Tracheal epithelial cell (primary cell): ENCODE measurements around the gene SERAC1. TPM values are rescaled to one million over a fixed set of nuclear protein-coding genes. Genes with fewer than 3 reads are reported as not detected.

Experiments
- total RNA-seq: library from RNA; depleted of rRNA; stranded (reverse); fragments of >200 nt; gene quantifications from 2 replicates; pipeline ENCODE4 v1.2.1, GENCODE V29; 2014

The SERAC1 gene
- 9.2 and 9.6 TPM in 2 replicates for total RNA-seq

GRCh38 chr6:158168040-158168289 lies at the start of gene SERAC1:
Gene SERAC1, minus strand, starts transcription at chr6:158168262. Its CDS starts 9,899 bp downstream, at chr6:158158363.

Other genes with a start within 250 kb of the SERAC1 start
- 9.4 and 13.3 TPM in 2 replicates for gene SYNJ2, start 186.4 kb downstream of the SERAC1 start, total RNA-seq
- 4.3 and 6.0 TPM in 2 replicates for gene GTF2H5, start 88 bp upstream of the SERAC1 start, total RNA-seq
- 119 and 166 TPM in 2 replicates for gene TULP4, start 144.2 kb upstream of the SERAC1 start, total RNA-seq